SIG-M5 treated with dmso at 0.1 percent for 504 hours (cell line): ENCODE measurements around the gene OGFOD1.

Experiments
- DNase-seq: peaks from one replicate; lab custom pipeline; 2025; ENCODE audit not compliant: unreplicated experiment; lab: John Stamatoyannopoulos, UW

OGFOD1 gene

DNA sequence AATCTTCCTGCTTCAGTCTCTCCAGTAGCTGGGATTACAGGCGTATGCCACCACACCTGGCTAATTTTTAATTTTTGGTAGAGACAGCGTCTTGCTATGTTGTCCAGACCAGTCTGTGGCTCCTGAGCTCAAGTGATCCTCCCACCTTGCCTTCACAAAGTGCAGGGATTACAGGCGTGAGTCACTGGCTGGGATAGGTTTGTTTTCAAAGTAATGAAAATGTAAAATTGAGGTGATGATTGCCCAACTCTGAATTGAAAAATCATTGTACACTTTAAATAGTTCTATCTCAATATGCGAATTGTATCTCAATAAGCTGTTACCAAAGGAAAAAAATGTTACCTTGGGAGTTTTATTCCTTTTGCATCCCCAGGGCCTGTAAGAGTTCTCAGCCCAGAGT, 24.8 kb upstream of the OGFOD1 start:
- no peak for DNase-seq

DNA sequence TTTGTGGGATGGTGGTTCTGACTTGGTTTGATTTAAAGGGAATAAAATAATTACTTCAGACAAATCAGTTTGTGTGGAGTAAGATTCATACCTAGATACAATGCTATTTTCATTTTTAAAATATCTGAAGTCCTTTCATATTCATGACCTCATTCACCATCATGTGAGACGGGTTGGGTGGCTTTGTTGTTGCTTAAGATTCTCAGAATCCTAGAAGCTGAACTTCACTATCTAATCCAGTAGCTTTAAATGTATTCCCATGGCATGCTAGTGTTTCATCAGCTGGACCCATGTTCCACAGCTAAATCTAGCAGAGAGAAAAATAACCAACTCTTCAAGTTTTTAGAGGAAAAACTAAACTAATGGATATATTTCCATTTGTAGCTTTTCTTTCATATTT, 23.3 kb upstream of the OGFOD1 start:
- DNase-seq = no peak

DNA sequence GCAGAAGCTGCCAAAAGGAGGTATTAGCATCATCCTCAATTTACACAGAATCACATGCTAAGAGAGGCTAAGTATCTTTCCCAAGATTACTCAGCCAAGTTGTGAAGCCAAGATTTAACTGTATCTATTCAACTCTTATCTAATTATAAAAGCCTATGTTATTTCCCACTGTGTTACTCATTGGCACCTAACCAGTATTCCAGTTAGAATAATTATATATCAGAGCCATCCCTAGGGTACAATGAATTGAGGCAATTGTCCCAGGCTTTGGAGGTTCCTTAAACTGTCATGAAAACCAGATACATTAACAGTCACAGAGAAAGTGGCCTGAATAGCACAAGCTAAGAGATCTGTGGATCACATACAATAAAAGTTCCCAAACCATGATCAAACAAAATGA, 15.1 kb upstream of the OGFOD1 start:
- no peak for DNase-seq

DNA sequence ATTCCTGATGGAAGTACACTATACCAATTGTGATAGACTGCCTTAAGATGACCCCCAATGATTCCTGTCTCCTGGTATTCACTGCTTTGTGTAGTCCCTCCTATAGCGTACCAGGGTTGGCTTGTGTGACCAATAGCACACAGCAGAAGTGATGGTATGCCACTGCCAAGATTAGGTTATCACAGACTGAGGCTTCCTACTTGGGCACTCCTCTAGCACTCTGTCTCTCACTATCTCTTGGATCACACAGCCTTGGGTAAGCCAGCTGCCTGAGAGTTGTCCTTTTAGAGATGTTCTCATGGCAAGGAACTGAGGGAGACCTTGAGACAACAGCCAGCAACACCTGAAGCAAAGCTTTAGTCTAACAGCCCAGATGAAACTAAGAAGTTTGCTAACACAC, 13.3 kb upstream of the OGFOD1 start:
- no peak for DNase-seq

DNA sequence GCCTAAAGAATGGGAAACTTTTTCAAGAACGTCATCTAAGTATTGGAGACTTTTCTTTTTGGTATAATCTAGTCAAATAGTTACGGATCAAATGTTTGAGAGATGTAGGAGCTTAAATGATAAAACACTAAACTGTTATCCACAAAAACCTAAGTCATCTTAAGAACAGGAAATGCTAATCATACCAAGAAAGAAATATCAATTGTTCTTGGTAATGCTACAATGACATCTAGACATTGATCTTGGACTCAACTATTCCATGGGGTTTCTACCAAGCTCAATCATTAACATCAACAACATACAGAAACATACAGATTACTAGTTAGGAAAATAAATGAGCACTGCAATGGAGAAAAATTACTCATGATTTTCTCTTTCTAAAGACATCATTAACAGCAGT, 4.1 kb upstream of the OGFOD1 start:
- DNase-seq = no peak

DNA sequence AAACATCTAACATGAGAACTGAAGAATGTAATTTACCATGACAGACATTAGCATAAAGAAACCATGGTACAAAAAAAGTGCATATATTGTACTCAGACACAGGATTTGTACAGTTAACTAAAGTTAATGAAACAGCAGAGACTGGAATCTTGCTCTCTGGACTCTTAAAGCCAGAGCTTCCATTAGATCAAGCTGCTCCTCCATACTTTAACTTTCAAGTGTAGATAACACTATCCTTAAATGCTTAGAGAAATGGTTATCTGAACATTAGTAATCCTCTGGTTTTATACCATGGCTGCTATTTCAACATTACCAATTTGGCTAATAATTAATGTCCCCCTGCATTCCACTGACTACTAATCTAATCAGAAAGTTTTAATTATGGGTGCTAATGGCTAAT, 3.3 kb upstream of the OGFOD1 start:
- DNase-seq = no peak

DNA sequence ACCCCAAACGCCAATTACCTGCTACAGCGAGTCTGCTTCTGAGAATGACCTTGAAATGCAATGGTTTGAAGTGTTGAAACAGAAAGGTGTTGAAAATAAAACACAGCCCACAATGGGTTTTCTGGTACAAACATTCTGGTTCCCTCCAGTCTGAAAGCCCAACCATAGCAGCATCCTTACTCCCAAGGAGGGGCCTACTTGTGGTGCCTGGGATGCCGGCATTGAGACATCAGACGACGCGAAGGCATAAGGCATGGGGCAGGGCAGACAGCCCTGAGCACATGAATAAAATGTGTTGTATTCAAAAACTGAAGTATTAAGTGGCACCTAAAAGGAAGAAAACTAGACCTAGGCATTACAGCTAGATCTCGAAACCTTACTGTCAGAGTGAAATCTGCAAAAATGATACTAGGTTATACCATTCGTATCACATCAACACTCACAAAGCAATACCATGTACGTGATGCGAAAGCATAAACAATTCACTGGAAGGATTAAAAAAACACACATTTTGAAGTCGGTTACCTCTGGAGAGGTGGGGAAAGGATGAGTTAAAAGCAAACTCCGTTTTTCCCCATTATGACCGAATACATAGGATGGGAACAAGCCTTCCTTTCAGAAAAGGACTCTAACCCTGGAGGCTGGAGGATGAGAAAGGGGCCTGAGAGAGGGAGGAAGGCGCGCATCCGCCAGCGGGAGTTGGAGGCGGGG, 924 bp upstream of the OGFOD1 start:
- DNase-seq = no peak

DNA sequence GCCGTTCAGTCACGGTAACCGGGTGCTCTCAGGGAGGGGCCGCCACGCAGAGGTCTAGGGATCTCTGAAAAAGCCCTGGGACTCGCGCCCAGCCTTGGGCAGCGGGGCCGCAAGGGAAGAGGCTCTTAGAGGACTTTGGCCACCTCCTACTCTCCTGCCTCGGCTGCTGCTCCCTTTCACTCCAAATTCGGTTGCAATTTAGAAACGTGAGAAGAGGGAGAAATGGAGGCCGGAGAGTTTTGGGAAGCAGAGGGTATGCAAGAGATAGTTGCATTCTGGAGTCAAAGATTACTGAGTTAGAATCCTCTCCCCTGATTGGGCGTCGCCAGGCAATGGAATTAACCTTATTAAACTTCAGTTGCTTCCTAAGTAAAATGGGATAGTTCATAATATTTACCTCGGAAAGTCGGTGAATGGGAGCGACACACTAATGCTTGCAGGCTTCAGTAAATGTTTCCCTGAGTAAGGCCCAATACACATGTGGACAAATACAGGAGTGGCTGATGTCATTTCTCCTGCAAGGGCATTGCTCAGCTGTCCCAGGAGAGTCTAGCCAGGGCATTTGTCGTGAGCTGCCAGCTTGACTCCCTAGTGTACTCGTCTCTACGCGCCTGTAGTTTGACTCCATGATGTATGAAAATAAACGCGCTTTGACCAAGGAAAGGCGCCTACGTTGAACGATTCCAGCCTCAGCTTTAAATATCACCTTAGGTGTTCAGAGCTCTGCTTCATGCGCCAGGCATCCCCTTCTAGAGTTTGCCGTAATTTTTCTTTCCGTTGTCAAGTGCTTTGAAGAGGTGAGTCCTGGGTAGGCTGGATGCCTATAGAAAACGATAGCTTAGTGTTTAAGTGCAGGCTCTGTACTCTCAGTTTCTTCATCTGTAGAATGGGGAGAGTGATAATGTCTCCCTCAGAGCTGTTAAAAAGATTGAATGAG, 667 bp downstream of the OGFOD1 start:
- no peak for DNase-seq

DNA sequence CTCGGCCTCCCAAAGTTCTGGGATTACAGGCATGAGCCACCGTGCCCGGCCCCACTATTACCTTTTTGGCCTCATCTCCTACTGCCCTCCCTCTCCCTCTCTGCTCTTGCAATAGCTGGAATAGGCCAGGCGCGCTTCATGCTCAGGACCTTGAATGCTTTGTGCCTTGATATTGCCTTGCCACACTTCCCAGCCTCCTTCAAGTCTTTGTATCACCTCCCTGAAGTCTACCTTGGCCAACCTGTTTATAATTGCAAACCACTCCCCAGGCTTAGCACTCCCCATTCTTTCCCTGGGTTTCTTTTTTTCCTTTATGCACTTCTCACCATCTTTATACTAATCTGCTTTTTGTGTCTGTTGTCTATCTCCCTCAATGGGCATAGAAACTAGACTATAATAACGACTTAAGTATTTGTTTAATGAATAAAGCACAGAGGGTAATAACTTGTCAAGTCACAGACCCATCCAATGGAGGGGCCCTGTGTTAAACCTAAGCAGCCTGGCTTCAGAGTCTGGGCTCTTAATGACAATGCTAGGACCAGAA, 6.6 kb downstream of the OGFOD1 start:
- no peak for DNase-seq

DNA sequence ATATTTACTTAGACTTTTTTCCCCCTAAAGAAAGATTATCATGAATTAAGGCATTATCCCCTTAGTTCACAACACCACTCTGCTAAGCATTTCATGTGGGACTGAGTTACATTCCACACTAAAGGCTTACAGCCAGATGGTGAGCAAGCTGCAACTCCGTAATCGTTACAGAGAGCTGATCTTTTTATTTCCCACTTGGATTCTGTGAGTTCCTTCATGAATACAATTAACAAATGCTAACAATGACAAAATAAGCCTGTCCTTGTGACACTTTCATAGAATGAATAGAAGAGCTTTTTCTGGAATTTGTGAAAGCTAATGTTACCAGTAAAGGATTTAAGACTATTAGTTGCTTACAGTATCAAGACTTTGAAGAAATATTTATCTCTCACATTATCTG, 8.7 kb downstream of the OGFOD1 start:
- DNase-seq = no peak

DNA sequence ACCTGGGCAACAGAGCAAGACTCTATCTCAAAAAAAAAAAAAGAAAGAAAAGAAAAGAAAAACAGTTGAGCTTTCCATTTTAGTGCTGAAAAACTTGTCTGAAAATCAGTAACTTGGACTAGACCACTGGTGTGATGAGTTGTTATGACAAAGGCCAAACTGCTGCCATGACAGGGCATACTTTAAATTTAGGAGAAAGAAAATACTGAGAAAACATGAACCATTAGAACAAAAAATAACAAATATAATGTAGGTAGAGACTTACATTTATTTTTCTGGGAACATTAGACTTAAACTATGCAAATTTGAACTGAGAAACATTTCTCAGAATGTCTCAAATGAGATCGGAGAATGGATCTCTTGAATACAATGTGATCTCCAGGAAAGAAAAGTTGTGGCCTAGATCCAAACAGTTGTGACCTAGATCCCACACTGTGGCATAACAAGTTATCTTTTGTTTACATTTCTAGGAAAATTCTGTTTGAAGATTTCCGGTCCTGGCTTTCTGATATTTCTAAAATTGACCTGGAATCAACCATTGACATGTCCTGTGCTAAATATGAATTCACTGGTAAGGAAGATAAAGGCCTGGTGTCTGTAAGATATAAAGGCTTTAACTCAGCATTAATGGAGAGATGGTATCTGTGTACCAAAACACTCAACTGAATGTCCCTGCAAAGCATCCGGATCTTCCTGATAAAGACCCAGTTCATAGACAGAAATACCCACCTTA, 10.9 kb downstream of the OGFOD1 start:
- no peak for DNase-seq

DNA sequence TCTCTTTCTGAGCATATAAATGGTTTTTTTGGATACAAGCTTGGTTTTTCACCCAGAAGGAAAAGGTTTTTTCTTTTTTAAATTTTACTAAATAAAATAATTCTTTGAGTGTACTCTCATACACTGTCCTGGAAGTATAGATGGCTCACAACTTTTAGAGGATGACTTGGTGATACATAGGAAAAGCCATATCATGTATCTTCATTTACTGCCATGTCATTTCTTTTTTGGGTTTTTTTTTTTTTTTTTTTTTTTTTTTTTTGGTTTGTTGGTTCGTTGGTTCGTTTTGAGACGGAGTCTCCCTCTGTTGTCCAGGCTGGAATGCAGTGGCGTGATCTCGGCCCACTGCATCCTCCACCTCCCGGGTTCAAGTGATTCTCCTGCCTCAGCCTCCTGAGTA, 11.8 kb downstream of the OGFOD1 start:
- no peak for DNase-seq

DNA sequence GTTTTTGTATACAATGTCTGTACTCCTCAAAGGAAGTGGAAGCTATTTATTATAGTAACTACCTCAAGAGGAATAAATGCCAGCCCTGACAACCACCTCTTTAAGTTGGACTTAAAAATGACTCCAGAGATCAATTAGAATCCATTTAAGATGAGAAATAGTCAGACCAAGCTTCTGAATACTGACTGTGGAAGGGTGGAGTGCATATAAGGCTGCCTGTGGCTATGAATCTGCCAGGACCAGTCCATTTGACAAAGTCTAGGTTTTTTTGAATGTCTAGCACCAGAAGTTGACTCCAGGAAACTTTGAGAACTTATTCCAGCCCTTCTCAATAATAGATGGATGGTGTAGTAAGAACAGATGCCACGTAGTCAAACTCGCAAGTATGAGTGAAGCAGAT, 15.0 kb downstream of the OGFOD1 start:
- DNase-seq = no peak

DNA sequence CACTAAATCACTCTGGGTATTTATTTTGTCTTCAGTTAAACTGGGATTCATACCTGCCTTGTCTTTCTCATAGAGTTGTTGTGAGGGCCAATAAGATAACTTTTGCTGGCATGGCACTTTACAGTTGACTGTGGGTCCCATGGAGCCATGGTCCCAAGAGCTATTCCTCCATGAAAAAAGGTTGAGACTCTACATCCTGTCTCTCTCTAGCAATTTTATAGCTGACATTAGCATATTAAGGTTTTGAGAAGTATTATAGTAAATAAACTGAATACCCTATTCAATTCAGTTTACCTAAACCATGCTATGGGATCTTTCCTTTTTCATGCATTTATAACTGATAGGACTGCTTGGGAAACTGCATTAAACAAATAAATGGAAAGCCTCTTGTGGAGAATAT, 17.4 kb downstream of the OGFOD1 start:
- no peak for DNase-seq

DNA sequence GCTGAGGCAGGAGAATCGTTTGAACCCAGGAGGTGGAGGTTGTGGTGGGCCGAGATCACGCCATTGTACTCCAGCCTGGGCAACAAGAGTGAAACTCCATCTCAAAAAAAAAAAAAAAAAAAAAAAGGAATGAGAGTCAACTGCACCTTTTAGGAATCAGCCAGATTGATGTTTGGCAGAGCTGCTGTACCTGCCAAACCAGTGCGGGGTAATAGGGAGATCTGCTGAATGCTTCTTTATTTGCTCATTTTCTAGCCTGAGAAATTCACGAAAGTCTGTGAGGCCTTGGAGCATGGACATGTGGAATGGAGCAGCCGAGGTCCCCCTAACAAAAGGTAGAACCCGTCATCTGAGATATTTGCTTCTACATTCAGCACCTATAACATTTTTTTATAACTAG, 18.4 kb downstream of the OGFOD1 start:
- no peak for DNase-seq

DNA sequence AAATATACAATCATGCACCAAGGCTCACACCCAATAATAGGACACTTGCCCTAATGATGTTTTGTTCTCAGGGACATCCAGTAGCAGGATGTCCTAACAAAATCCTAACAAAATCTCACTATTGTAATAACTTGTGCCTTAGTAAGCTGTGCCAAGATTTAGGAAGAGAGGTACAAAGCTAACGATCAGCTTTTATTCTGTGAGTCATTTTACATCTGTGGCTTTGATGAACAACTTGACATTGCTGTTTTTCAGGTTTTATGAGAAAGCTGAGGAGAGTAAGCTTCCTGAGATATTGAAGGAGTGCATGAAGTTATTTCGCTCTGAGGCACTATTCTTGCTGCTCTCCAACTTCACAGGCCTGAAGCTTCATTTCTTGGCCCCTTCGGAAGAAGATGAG, 18.9 kb downstream of the OGFOD1 start:
- DNase-seq = no peak

DNA sequence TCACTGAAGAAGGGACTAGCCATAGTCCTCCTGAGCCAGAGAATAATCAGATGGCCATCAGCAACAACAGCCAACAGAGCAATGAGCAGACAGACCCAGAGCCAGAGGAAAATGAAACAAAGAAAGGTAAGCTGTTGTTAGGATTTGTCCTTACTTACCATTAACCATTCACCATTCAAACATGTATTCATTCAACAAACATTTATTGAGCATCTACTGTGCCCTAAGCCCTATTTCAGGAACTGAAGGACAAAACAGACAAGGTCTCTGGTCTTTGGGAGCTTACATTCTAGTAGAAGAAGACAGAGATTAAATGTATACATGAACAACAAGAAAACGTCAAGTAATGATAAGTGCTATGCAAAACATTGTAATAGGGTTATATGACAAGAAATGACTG, 19.3 kb downstream of the OGFOD1 start:
- DNase-seq = no peak

DNA sequence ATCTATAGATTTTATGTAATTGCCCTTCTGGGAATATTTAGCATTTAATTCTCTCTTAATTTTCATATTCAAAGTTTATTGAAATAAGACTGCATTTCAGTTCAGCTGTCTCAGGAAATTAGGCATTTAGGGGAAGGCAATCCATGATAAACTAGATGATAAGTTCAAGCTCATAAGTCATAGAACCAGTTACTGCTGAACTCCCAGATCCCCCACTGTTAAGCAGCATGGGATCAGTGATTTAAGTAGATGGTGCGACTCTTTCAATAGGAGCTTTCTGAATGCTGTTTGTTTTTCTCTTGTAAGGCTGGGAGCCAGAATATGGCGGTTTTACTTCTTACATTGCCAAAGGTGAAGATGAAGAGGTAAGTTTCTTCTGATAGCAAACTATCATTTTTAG, 23.8 kb downstream of the OGFOD1 start:
- DNase-seq = no peak

DNA sequence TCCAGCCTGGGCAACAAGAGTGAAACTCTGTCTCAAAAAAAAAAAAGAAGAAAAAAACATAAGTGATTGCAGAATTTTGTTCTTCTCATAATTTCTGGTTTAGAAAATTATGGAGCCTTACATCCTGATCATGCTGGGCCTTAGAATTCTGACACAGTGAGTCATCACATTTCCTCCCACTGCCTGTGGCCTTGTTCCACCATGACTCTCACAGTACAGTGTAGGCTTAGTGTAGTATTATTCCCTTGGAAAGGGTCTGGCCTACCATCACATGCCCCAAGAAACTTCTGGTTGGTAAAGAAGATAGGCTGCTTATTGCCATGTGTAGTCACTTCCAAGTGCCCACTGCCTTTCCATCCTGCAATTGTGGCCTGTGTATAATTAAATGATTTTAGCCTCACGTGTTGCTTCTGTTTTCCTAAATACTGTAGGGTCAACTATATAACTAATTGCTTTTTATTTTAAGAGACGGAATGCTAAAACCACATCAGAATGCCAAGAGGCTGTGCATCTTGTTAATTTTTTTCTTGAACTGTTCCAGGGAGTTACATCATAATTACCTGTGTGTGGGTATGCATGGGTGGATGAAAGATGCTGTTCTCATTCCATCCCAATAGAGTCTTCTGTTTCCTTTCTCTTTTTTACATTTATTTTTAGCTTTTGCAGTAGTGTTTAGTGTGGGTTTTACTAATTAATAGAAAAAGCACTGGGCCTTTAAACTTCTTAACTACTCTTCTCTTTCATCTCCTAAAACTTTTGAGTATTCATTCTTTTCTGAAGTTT, 25.9 kb downstream of the OGFOD1 start:
- DNase-seq = peak; percentile 33

DNA sequence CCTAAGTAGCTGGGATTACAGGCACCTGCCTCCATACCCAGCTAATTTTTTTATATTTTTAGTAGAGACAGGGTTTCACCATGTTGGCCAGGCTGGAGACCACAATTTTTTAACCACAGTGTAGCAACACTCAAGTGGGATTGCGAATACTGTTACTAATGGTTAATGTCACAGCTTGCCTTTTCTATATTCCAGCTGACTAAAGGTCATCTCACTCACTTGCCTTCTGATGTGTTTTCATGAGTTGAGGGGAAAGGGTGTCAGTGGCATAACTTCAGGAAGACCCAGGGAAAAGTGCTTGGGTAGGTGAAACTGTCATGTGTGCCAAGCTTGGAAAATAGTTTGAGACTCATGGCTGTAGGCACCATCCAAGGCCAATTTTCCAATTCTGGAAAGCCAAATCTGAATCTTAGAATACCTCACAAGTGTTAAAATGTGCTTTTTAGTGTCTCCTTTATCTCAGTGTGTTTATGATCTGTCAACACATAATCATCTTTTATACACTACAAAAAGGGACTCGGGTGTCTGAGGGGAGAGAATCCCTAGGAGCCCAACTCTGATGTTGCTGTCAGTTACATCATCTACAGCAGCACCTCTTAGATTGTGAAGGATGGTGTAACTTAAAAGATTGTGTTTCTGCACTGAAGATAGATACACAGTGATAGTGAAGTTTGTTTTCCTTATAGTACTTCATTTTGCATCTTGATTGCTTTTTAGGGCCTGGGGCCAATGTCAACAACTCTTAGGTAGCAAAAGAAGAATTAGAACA, 27.1 kb downstream of the OGFOD1 start:
- DNase-seq = peak; percentile 57
